GM19025 (cell line): ENCODE measurements around the gene RADIL.

ENCODE experiments used
- ATAC-seq: cut with Tn5 transposase; IDR thresholded peaks from one replicate; pipeline ENCODE4 v1.9.1; 2021; ENCODE audit warnings: mild to moderate bottlenecking, low read depth, moderate library complexity; ENCODE audit not compliant: unreplicated experiment

The RADIL gene

DNA sequence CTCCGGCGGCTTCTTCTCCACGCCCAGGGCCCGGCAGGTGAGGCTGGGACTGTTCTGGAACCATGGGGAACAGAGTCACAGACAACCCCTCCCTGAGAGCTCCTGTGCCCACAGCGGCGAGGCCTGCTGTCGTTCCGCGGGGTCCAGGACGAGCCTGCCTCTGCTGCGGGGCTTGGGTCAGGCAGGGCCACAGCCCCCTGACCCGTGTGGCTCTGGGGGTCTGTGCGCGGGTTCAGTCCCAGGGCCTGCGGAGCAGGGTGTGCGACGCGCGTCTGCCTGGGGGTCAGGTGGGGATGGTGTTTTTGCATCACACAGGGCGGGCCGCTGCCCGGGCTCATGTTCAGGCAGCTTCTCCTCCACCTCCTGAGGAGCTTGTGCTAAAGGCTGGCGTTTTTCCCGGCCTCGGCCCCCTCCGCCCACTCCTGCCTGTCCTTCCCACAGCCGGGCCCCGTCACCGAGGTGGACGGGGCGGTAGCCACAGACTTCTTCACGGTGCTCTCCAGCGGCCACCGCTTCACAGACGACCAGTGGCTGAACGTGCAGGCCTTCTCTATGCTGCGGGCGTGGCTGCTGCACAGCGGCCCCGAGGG is 99.7 kb downstream of the RADIL start:
- no peak for ATAC-seq

DNA sequence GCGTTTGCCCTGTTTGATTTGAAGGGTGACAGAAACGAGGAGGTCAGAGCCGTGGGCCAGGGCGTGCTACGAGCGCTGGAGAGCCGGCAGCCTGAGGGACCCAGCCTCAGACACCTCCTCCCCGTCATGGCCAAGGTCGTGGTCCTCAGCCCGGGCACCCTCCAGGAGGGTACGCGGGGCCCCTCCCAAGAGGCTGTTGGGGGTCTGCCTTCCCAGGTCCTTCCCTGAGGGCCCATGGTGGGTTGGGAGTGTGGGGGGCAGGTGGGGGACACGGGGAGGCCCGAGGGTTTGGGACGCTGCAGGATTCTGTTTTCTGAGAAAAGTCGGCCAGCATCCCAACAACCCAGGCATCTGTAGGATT is 100.2 kb downstream of the RADIL start:
- ATAC-seq: no peak

DNA sequence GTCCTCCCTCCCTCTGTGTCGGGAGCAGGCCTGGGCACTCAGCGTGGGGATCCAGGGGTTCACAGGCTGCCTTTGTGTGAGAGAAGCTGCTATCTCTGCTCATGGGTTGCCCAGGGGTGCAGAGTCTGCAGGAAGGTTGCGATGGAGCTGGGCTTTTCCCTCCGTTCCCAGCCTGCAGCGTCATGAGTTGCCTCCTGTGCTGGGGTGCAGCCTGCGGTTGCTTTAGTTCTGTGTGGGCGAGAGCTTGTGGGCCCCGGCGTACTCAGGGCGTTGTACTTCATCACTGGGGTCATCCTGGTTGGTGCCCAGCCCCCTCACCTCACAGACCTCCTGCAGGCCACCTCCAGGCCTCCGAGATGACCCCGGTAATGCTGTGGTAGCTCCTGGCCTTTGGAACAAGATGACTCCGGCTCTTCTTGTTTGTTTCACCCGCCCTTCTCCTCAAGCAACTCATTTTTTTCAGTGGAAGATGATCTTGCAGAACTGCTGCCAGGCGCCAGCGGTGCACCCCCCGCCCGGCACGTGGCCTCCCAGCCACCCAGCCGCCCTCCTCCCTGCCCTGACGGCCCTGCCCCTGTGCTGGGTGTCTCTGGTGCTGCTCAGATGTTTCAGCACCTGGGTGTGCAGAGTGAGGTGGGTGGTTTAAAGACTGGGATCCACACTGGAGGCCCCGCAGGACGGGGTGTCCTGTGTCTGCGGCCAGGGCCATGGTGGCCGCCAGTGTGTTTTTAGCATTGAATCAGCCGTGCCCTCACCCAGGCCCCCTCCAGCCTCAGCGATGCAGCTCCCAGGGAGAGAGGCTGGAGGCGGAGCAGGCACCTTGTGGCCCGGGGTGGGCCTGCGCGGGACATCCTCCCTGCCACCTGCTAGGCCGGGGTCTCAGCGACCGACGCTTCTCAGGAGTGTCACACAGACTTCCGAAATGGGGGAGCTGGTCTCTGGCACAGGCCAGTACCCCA is 100.9 kb downstream of the RADIL start:
- ATAC-seq: no peak

- no peak for ATAC-seq
These were observed 102.0 kb downstream of the RADIL start for GRCh38 chr7:4781366-4782069.

DNA sequence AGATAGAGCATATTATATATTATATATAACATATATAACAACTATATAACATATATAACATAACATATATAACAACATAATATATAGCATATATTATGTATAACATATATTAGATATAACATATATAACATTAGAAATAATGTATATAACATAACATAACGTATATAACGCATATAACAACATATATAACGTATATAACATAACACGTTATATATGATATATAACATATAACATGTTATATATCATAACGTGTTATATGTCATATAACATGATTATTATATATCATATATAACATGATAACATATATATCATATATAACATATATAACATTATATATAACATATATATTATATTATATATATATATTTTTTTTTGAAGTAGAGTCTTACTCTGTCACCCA is 104.4 kb downstream of the RADIL start:
- ATAC-seq: no peak

- no peak for ATAC-seq
These were observed 107.5 kb downstream of the RADIL start for GRCh38 chr7:4775848-4776623.

DNA sequence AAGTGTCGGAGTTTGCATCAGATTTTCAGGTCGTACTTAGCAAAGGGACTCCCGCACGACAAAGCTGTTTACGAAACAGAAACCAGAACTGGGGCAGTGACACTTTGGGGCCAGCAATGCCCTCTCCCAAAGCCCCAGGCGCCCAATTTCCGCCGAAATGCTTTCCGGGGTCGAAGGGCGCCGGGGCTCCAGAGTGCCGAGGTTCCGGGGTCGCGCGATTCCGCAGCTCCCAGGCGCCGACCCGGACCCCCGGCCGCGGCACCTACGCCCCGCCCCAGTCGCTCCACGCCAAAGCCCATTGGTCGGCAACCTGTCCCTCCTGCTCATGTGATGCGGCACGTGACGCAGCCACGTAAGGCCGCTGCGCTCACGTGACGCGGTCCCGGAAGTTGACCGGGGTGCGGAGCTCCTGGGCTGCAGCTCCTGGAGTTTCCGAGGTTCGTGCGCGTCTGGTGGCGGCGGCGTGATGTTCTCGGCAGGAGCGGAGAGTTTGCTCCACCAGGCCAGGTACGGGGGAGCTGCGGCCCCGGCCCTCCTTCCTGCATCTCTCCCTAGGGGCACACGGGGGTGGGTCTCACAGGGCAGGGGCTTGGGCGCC is 108.2 kb downstream of the RADIL start, which contains the start of gene AP5Z1:
TSS of gene AP5Z1 (plus strand) at position 374 of the 598 bp plus-strand sequence. CDS start at position 467, 93 bp downstream.
- ATAC-seq: peak; percentile 93

GRCh38 chr7:4774658-4775249 is 108.8 kb downstream of the RADIL start:
- ATAC-seq: peak; percentile 19

DNA sequence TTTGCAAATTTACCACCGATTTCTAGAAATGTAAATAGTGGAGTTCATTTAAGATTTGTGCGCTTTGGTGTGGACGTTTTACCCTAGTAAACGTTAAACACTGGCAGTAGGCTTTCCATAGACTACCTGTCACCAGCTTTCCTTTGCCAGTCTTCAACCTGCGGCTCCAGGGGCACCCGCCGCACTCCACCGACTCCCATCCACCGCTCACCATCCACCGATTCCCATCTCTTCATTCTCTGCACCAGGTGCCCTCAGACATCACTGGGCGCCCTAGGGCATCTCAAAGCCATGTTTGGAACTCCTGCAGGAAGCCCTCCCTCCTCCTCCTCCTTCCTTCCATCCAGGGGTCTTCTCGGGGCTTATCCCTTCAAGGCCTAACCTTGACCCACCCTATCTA is 109.5 kb downstream of the RADIL start:
- no peak for ATAC-seq

DNA sequence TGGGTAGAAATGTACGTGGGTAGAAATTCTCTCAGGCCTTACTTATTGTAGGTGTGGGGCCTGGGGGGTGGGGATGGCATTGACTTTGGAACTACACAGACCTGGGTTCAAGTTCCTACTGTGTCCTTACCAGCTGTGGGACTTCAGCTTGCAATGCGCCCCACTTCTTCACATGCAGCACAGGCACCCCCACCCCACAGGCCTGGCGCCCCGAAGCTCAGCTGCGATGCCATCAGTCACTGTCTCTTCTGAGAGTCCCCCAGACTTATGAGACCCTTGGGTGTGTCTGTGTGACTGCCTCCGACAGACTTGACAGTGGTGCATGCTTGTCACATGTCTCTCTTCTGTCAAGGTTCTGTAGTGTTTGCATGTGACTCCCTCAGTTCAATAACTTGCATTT is 111.2 kb downstream of the RADIL start:
- no peak for ATAC-seq

GRCh38 chr7:4771737-4772136 is 111.8 kb downstream of the RADIL start:
- ATAC-seq: no peak

DNA sequence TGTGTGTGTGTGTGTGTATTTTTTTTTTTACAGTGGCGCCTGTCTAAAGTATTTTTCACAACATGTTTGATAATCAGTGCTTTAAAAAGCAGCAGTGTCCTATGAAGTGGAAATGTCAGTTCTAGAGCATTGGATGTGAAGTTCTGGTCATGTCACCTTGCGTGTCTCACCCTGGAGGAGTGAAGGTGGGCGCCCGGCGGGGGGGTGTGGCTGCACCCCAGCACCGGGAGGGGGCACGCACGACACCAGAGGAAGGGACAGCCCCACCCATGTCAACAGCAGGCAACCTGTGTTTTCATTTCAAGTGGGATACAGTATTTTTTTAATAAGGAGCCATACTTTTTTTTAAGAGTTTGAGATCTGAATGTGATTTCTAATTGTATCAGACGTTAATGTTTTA is 112.6 kb downstream of the RADIL start:
- ATAC-seq: no peak

DNA sequence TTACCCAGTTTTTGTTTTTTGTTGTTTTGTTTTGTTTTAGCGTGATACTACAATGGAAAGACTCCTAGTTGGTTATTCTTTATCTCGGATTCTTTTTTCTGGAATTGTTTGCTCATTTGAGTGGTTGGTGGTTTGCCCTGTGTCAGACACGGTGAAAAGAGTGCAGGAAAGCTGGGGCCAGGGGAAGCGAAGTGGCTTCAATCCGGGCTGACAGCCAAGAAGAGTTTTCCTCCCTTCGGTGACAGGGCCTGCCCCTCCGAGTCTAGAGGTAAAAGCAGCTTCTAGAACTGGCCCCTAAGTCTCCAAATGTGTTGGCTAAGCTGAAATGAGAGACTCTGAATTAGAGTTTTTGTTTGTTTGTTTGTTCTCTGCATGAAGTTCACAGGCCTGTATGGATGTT is 113.8 kb downstream of the RADIL start:
- no peak for ATAC-seq

DNA sequence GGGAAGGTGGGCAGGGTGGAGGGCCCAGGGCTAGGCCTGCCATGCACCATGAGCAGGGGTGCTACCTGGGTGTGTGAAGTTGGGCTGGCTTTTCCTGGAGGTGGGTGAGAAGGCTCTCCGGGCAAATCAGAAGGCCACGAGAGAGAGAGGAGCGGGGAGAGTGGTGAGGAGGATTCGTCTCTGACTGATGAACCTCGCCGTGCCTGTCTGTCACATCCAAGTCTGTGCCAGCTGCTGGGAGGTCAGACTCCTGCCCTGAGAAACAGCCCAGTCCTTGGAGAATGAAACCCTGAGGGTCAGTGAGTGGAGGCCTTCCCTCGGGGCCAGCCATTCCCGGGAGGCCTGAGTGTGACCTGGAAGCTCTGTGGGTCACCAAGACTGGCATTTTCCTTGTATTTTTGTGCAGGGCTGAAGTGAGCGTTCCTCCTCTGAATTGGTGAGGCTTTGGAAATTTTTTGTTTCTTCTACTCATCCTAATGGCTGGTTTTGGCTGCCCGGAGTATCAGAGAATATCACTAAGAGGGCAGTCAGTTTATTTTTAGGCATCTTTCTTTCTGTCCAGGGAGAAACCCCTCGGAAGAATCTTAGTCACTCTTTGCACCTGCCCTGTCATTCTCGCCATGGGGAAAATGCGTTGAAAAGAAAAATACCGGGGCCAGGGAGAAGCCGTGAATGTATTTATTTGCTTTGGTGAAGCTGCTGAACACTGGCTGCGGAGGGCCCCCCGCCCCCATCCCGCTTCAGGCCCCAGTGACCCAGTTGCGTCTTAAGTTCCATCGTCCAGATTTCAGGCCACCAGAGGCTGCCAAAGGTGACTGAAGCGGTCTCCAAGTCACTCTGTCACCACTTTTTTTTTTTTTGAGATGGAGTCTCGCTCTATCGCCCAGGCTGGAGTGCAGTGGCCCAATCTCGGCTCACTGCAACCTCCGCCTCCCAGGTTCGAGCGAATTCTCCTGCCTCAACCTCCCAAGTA is 114.6 kb downstream of the RADIL start:
- no peak for ATAC-seq

GRCh38 chr7:4766666-4767519 is 116.6 kb downstream of the RADIL start:
- ATAC-seq: no peak

GRCh38 chr7:4765776-4766490 is 117.6 kb downstream of the RADIL start:
- ATAC-seq: no peak

DNA sequence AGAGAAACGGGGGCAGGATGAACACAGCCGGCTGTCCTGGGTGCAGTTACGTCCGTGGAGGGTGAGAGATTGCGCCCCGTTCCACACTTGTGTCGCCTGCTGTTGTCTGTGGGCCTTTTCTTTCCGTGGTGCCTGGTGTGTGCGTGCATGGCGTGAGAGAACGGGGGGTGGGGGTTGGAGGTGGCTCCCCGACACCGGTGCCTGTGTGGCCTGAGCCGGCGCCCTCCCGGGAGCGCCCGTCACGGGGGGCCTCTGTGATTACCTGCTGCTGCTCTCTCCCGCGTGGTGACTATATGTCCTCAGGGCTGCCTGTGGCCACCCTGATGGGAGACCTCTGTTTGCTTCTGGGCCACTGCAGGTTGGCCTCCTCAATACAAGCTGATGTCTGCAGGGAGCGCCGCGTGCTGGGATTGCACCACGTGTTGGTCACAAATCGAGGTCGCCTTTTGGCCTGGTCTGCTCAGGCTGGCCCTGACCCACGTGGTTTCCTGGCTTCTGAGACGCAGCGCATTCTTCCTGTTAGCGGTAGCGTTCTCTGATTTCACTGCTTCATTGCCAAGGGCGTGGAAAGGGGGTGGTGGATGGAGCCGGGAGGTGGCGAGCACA is 119.0 kb downstream of the RADIL start:
- ATAC-seq: no peak
